ENCODE data around the gene BCL2.

DNA sequence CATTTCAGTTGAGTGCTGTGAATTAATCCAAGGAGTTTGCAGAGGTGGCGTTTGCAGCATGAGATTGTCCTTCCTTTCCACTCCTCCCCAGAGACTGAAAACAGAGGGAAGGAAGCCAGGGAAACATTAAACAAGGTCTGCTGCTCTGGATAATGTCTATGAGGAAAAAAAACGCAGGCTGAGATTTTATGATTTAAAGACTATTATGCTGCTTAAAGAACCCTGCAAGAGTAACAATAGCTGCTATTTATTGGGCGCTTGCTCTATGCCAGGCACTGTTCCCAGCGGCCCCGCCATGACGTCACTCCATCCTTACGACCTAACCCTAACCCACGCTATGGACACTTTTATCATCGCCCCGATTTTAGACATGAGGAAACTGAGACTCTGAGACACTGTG lies 222.4 kb downstream of the BCL2 start:
- TF ChIP-seq SMAD1 (IDR thresholded peaks at IDR 0.05; ENCODE audit: low read depth, low read length, partially characterized antibody) (no peak), NFE2L1 (tag; IDR thresholded peaks at IDR 0.05; ENCODE audit: borderline replicate concordance, low read depth) (no peak), FOXA1 (IDR thresholded peaks at IDR 0.05; ENCODE audit: borderline replicate concordance) (no peak)
- TF ChIP-seq, protein P1, sequence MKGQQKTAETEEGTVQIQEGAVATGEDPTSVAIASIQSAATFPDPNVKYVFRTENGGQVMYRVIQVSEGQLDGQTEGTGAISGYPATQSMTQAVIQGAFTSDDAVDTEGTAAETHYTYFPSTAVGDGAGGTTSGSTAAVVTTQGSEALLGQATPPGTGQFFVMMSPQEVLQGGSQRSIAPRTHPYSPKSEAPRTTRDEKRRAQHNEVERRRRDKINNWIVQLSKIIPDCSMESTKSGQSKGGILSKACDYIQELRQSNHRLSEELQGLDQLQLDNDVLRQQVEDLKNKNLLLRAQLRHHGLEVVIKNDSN (CRISPR knock-in tag; IDR thresholded peaks at IDR 0.05), result no peak
- TF ChIP-seq, protein P2, sequence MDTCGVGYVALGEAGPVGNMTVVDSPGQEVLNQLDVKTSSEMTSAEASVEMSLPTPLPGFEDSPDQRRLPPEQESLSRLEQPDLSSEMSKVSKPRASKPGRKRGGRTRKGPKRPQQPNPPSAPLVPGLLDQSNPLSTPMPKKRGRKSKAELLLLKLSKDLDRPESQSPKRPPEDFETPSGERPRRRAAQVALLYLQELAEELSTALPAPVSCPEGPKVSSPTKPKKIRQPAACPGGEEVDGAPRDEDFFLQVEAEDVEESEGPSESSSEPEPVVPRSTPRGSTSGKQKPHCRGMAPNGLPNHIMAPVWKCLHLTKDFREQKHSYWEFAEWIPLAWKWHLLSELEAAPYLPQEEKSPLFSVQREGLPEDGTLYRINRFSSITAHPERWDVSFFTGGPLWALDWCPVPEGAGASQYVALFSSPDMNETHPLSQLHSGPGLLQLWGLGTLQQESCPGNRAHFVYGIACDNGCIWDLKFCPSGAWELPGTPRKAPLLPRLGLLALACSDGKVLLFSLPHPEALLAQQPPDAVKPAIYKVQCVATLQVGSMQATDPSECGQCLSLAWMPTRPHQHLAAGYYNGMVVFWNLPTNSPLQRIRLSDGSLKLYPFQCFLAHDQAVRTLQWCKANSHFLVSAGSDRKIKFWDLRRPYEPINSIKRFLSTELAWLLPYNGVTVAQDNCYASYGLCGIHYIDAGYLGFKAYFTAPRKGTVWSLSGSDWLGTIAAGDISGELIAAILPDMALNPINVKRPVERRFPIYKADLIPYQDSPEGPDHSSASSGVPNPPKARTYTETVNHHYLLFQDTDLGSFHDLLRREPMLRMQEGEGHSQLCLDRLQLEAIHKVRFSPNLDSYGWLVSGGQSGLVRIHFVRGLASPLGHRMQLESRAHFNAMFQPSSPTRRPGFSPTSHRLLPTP (IDR thresholded peaks at IDR 0.05; ENCODE audit: borderline replicate concordance, extremely low read depth, insufficient read length), result no peak

Measured in K562 (cell line).